Nucleus accumbens (tissue), 56 donors: ENCODE measurements around the gene SOX8.
A peak's percentile ranks its signal among the peaks of the same experiment; 100 is the strongest.

ENCODE experiments used
- DNase-seq, 56 donors: peaks; one replicate each; lab custom pipeline; 2025; lab: John Stamatoyannopoulos, UW

Gene SOX8

GRCh38 chr16:1018447-1019198 is 37.1 kb downstream of the SOX8 start:
- no peak for DNase-seq

DNA sequence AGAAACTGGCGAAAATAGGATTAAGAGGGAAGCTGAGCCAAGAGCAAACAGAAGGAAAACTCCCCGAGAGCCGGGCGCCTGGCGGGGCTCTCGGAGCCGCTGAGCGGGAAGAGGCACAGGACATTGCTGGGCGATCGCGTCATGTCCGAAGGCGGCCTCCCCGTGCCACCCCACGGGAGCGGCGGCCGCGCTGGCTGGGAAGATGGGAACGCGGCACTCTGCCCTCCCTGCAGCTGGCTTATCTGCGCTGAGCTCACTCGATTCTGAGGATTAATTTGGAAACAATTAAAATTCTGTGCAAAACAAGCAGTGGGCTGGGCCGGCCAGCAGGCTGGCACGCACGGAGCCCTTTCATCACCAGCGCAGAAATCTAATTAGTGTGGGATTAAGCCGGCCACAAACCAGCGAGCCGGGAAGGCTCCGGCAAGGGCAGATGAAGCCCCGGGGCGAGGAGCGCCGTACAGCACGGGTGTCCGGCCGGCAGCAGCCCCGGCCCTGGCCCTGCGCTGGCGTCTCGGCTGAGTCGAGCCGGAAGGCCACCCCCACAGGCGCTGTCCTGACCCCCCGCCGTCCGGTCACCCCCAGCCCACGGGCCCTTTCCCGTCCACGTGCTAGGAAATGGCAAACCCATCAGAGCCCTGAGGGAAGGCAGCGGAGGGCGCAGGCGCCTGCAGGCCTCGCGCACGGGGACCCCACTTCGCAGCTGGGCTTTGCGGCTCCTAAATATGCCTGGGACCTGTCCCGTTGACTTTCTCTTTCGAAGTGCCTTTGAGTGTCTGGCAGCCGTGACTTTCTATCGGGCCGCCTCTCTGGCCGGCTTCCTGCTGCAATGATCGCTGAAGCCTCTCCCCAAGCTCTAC is 37.9 kb downstream of the SOX8 start:
- DNase-seq = peak in 51 of 56 donors; percentile 21 to 81 (median 63)

- peak in 2 of 56 donors; percentile 39 to 54 for DNase-seq
Observed at GRCh38 chr16:1020091-1020399, 38.5 kb downstream of the SOX8 start.

- no peak for DNase-seq
Observed at GRCh38 chr16:1020591-1020990, 39.0 kb downstream of the SOX8 start.

GRCh38 chr16:1021553-1022160 is 40.1 kb downstream of the SOX8 start:
- DNase-seq = no peak

DNA sequence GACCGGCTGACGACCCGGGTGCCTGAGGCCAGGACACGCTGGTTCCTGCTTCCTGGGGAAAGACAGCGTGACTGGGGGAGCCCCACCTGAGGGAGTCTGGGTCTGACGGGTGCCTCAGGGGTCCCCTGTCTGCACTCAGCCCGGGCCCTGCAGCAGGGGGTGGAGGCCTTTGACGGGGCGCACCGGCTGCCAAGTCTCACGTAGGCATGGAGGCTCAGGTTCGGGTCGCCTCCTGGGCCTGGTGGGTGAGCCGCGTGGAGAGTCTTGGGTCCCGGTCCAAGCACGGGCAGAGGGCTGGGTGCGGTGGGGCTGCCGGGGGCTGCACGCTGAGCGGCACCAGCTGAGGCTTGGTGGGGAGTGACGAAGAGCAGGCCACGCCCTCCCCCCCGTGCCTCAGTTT is 40.9 kb downstream of the SOX8 start:
- DNase-seq = no peak

- DNase-seq = no peak
Observed at GRCh38 chr16:1024138-1024537, 42.6 kb downstream of the SOX8 start.

- peak in 37 of 56 donors; percentile 1 to 72 (median 44) for DNase-seq
Observed at GRCh38 chr16:1025183-1025809, 43.7 kb downstream of the SOX8 start.

GRCh38 chr16:1026057-1026783 is 44.6 kb downstream of the SOX8 start:
- peak in 50 of 56 donors; percentile 21 to 84 (median 58) for DNase-seq

DNA sequence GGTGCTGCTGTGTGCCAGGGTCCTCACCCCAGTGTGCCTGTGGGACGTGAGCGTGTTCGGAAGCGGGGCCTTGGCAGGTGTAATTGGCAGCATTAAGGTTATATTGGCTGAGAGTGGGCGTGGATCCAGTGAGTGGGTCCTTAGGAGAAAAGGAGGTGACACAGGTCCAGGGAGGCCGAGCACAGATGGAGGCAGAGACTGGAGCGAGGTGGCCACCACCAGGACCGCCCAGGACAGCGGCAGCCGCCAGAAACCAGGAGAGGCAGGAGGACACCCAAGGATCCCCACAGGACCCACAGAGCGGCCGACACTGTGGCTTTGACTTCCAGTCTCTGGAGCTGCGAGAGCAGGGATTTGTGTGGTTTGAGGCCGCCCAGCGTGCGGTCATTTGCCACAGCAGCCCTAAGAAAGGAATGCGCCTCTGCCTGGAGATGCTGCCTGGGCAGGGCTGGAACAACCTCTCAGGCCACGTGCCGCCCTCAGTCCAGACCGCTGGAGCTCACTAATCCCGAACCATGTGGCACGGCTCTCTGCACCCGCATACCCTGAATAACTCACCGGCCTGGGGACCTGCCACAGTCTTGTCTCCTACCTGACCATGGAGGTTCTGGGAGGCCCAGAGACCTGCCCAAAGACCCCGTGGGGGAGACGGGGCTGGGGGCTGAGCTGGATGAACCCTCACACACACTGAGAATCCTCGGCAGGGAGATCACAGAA is 45.4 kb downstream of the SOX8 start:
- DNase-seq = peak in 34 of 56 donors; percentile 16 to 80 (median 60)

DNA sequence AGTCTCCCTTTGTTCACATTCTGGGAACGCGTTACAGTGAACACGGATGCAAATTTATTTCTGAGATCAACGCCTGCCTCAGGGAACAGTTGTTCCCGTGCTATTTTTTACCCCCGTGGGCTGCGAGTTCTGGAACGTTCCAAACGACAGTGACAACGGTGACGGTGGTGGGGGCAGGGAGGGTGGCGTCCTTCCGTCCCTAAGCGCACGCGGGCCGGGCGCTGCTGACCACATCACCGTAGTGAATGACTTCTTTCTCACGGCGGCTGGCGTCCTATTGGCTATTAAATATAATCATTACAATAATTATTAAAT is 45.9 kb downstream of the SOX8 start:
- DNase-seq = peak in 32 of 56 donors; percentile 28 to 87 (median 67)

DNA sequence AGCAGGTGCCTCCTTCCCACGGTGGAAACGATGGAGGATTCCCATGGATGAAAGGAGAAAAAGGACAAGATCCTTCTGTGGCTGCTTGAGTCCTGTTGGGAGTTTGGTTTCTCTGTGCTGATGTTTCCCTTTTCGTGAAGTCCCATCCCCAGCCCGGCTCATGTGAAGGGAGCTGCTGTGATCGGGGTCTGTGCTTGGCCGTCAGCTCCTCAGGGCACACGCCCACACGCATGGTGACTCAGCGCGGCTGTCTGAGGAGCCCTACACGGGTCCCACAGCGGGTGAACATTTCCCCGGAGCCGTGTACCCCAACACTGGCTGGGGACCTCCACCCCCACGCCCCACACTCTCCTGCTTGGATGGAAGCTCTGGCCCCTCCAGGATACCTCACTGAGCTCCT is 46.5 kb downstream of the SOX8 start:
- peak in 3 of 56 donors; percentile 18 to 55 (median 36) for DNase-seq

GRCh38 chr16:1028524-1029258 is 47.1 kb downstream of the SOX8 start:
- peak in 1 of 56 donors; percentile 55 for DNase-seq

DNA sequence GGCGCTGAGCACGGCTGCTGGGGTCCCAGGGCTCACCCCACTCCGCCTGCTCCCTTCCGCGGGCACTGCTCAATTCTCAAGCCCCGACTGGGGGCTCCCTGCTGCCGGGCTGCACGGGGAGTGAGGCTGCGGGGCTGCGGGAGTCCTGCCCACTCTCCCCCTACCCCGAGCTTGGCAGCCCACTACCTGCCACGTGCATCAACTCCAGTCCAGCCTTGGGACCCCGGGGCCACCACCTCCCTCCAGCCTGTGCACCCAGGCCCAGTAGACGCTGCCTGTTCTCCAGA is 47.6 kb downstream of the SOX8 start:
- no peak for DNase-seq

- peak in 12 of 56 donors; percentile 12 to 69 (median 25) for DNase-seq
Observed at GRCh38 chr16:1030473-1030901, 48.9 kb downstream of the SOX8 start.

DNA sequence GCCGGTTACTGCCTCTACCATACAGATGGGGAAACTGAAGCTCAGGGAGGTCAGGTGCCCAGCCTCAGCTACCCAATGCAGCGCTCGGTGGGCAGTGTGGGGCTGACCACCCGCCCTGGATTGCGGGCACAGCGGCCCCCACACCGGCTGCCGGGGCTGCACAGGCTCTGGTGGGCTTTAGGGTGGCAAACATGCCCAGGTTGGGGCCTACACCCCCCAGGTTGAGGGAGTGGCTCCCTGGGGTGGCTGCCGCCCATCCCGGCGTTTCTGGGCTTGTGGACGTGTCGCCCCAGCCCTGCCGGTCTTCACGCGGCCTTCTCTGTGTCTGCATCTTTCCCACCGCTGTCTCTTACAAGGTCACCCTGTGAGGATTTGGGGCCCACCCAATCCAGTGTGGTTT is 50.1 kb downstream of the SOX8 start:
- DNase-seq = no peak

DNA sequence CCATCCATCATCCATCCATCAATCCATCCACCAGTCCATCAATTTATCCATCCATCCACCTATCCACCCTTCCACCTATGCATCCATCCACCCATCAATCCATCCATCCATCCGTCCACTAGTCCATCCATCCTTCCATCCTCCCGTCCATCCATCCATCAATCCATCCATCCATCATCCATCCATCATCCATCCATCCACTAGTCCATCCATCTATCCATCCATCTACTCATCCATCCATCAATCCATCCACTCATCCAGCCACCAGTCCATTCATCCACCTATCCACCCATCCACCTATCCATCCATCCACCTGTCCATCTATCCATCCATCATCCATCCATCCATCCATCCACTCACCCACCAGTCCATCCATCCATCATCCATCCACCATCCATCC is 51.0 kb downstream of the SOX8 start:
- no peak for DNase-seq

GRCh38 chr16:1033128-1033679 is 51.6 kb downstream of the SOX8 start:
- no peak for DNase-seq
